B cell (primary cell): Measurements from ENCODE around the gene KRTAP4-3. TPM values are rescaled to one million over a fixed set of nuclear protein-coding genes. Genes with fewer than 3 reads are reported as not detected.

Experiments
- ATAC-seq: fragments of 200-7000 bp; cut with Tn5 transposase; one replicate; pipeline ENCODE4 v1.10.0; 2021; ENCODE audit warnings: low read depth, mild to moderate bottlenecking, moderate number of reproducible peaks, moderate library complexity
- CTCF ChIA-PET: fragments of 350-600 bp; sonication (Branson Sonifier 250); formaldehyde crosslinking; loops from one replicate; lab custom pipeline; 2021; ENCODE audit warnings: antibody characterized with exemption, inconsistent platforms; lab: Charles Lee
- POLR2A ChIA-PET: fragments of 350-600 bp; sonication (Branson Sonifier 250); formaldehyde crosslinking; loops from one replicate; lab custom pipeline; 2021; ENCODE audit warnings: antibody characterized with exemption; lab: Charles Lee
- DNase-seq: peaks from one replicate; pipeline ENCODE4 v3.0.0; 2013
- H2AFZ ChIP-seq: 2 replicates; pipeline ENCODE4 v1.6.1; 2012; ENCODE audit warnings: mild to moderate bottlenecking, low read depth, low read length; ENCODE audit not compliant: insufficient read depth, poor library complexity, severe bottlenecking
- H3K27ac ChIP-seq, 2 donors: 1 replicate in 1 of 2; 2 replicates in 1 of 2; pipeline ENCODE4 v1.5.1; 2012 to 2013; ENCODE audit warnings: low read length in 2 of 2, mild to moderate bottlenecking in 2 of 2, moderate library complexity in 1 of 2
- H3K27me3 ChIP-seq, 4 experiments: fragments of 200-600 bp in 1 of 4; sonication (generic) in 1 of 4; replicated peaks in 1 of 4; 1 replicate in 2 of 4; 2 replicates in 2 of 4; pipeline versions ENCODE4 v1.6.1 to v1.7.0; 2013 to 2016; ENCODE audit warnings: low read length in 3 of 4, mild to moderate bottlenecking in 2 of 4, mixed read lengths in 1 of 4, moderate library complexity in 1 of 4; ENCODE audit not compliant: insufficient read depth in 4 of 4, control insufficient read depth in 3 of 4; ENCODE audit errors: control extremely low read depth in 1 of 4
- H3K36me3 ChIP-seq, 2 experiments: replicated peaks in 1 of 2; 1 replicate in 1 of 2; 2 replicates in 1 of 2; pipeline versions ENCODE4 v1.6.1 to v1.7.1; 2013; ENCODE audit warnings: low read length in 1 of 2; ENCODE audit not compliant: insufficient read depth in 2 of 2, control insufficient read depth in 1 of 2; ENCODE audit errors: control extremely low read depth in 1 of 2, extremely low read depth in 1 of 2
- H3K4me1 ChIP-seq, 2 donors: fragments of 200-600 bp in 1 of 2; sonication (generic) in 1 of 2; 1 replicate in 1 of 2; 2 replicates in 1 of 2; pipeline versions ENCODE4 v1.5.1 to v1.6.1; 2013 to 2017; ENCODE audit warnings: low read length in 2 of 2; ENCODE audit not compliant: control insufficient read depth in 2 of 2, insufficient read depth in 2 of 2
- H3K4me2 ChIP-seq: replicated peaks from 2 replicates; pipeline ENCODE3; 2012; ENCODE audit warnings: mild to moderate bottlenecking, low read depth, low read length; ENCODE audit not compliant: poor library complexity, severe bottlenecking
- H3K4me3 ChIP-seq, 5 experiments: fragments of 200-600 bp in 1 of 5; sonication (generic) in 1 of 5; 1 replicate in 3 of 5; 2 replicates in 2 of 5; pipeline versions ENCODE4 v1.5.1 to v1.7.0; 2011 to 2016; ENCODE audit warnings: low read length in 4 of 5, mild to moderate bottlenecking in 4 of 5, low read depth in 2 of 5, control low read depth in 1 of 5, moderate library complexity in 1 of 5; ENCODE audit not compliant: insufficient read depth in 1 of 5; ENCODE audit errors: control extremely low read depth in 1 of 5, extremely low read depth in 1 of 5
- H3K79me2 ChIP-seq: fragments of 200-600 bp; sonication (generic); one replicate; pipeline ENCODE4 v1.6.0; 2016; ENCODE audit warnings: low read length; ENCODE audit not compliant: control insufficient read depth, insufficient read depth
- H3K9ac ChIP-seq: fragments of 200-600 bp; sonication (generic); 2 replicates; pipeline ENCODE4 v1.6.1; 2017; ENCODE audit warnings: mild to moderate bottlenecking, low read length, moderate library complexity
- H3K9me3 ChIP-seq, 3 donors: one replicate each; pipeline versions ENCODE4 v1.6.1 to v1.7.1; 2013; ENCODE audit warnings: low read length in 2 of 3; ENCODE audit not compliant: control insufficient read depth in 2 of 3, insufficient read depth in 1 of 3; ENCODE audit errors: control extremely low read depth in 1 of 3
- H4K20me1 ChIP-seq: 2 replicates; pipeline ENCODE4 v1.6.0; 2012; ENCODE audit warnings: mild to moderate bottlenecking, low read length; ENCODE audit not compliant: insufficient read depth, control insufficient read depth, poor library complexity, severe bottlenecking
- H3K27ac Mint-ChIP-seq: one replicate; pipeline ENCODE4 v1.8.0; 2021; ENCODE audit warnings: mixed read lengths
- H3K27me3 Mint-ChIP-seq: one replicate; pipeline ENCODE4 v1.8.0; 2021; ENCODE audit warnings: mixed read lengths
- H3K4me1 Mint-ChIP-seq: one replicate; pipeline ENCODE4 v1.8.0; 2021; ENCODE audit warnings: mixed read lengths
- H3K4me3 Mint-ChIP-seq: one replicate; pipeline ENCODE4 v1.8.0; 2021; ENCODE audit warnings: mixed read lengths
- H3K9me3 Mint-ChIP-seq: one replicate; pipeline ENCODE4 v1.8.0; 2022; ENCODE audit warnings: mixed read lengths; ENCODE audit not compliant: insufficient read depth
- CTCF ChIP-seq: fragments of 200-600 bp; IDR thresholded peaks from one replicate; pipeline ENCODE4 v1.8.0; 2022; ENCODE audit warnings: antibody characterized with exemption, mild to moderate bottlenecking
- EZH2 ChIP-seq: IDR thresholded peaks from 2 replicates; pipeline ENCODE4 v1.6.1; 2012; ENCODE audit warnings: borderline replicate concordance, low read depth, mild to moderate bottlenecking, moderate library complexity, low read length; ENCODE audit not compliant: insufficient read depth, poor library complexity, severe bottlenecking
- WGBS: methylation state at CpG from one replicate; pipeline ENCODE4 v1.1.5; 2013; ENCODE audit warnings: missing lambda C conversion rate; ENCODE audit not compliant: insufficient coverage; 5-methylcytosine and 5-hydroxymethylcytosine counted together
- intact Hi-C: fragments of 100-400 bp; cut with micrococcal nuclease; formaldehyde crosslinking; loops from one replicate; pipeline ENCODE4 v1.10.0; 2022
- polyA plus RNA-seq: library from polyadenylated mRNA; depleted of rRNA; stranded (reverse); fragments of >200 nt; gene quantifications from 2 replicates; pipeline ENCODE4 v1.2.3, GENCODE V29; 2012
- total RNA-seq, 2 donors: library from RNA; stranded (reverse); fragments of 120-200 nt in 1 of 2; gene quantifications; 1 replicate in 1 of 2; 2 replicates in 1 of 2; pipeline versions ENCODE4 v1.2.3 to v1.2.4, GENCODE V29; 2013 to 2022

KRTAP4-3 gene
- total and polyA plus RNA-seq, 2 donors (not counting 1 experiment from before 2014, with no cell fraction given) = not detected

GRCh38 chr17:41147531-41148204 lies 20.4 kb downstream of the KRTAP4-3 start:
- Histone ChIP-seq H2AFZ (no peak overlapping the region), H3K4me1 (no peaks in the 10 kb centered on the region), H3K4me3 (no peak overlapping the region), H3K9me3 (peaks cover 3 to 9% (median 5%) of the 10 kb centered on the region in 3 donors), H3K36me3 (no peaks in the 10 kb centered on the region), H3K4me2 (no peak overlapping the region), H4K20me1 (no peaks in the 10 kb centered on the region), H3K27me3 (no peaks in the 10 kb centered on the region), H3K9ac (no peak overlapping the region), H3K27ac (no peak overlapping the region), H3K79me2 (no peaks in the 10 kb centered on the region)
- Mint-ChIP-seq H3K27ac (no peak overlapping the region), H3K27me3 (peaks cover 4% of the 10 kb centered on the region), H3K4me1 (no peaks in the 10 kb centered on the region), H3K9me3 (peaks cover 8% of the 10 kb centered on the region), H3K4me3 (no peak overlapping the region)
- WGBS = 71% methylated on average over 1 of the region's 2 CpGs
- no peak for DNase-seq
- ChIA-PET POLR2A (no interaction called here), CTCF (no interaction called here)
- no peak for TF ChIP-seq EZH2
- no peak for TF ChIP-seq CTCF
- intact Hi-C loops = no loop called here
- ATAC-seq = no peak

GRCh38 chr17:41145261-41145660 lies 22.8 kb downstream of the KRTAP4-3 start:
- Histone ChIP-seq H3K9ac (no peak overlapping the region), H3K79me2 (no peaks in the 10 kb centered on the region), H3K27ac (no peak overlapping the region), H4K20me1 (no peaks in the 10 kb centered on the region), H3K4me3 (no peak overlapping the region), H3K36me3 (no peaks in the 10 kb centered on the region), H3K27me3 (no peaks in the 10 kb centered on the region), H2AFZ (no peak overlapping the region), H3K9me3 (peaks cover 5 to 13% (median 7%) of the 10 kb centered on the region in 3 donors), H3K4me1 (no peaks in the 10 kb centered on the region), H3K4me2 (no peak overlapping the region)
- Mint-ChIP-seq H3K4me1 (no peaks in the 10 kb centered on the region), H3K4me3 (no peak overlapping the region), H3K27me3 (peaks cover 7% of the 10 kb centered on the region), H3K27ac (no peak overlapping the region), H3K9me3 (peaks cover 10% of the 10 kb centered on the region)
- TF ChIP-seq EZH2 (no peak), CTCF (no peak)
- no CpG with 5 or more reads among the region's 2 CpGs for WGBS
- POLR2A ChIA-PET = no interaction called here
- no peak for DNase-seq
- ATAC-seq = no peak
- CTCF ChIA-PET = interaction anchor here (0.6 kb wide), 1 partner anchor 50 kb away, joined by 5 read pairs; no protein-coding TSS in a partner anchor
- intact Hi-C loops = no loop called here
